H9 (cell line): ENCODE measurements around the gene PTPRR. TPM values are rescaled to one million over a fixed set of nuclear protein-coding genes. Genes with fewer than 3 reads are reported as not detected.

Experiments
- DNase-seq: peaks from one replicate; pipeline ENCODE4 v3.0.0-alpha.2; 2017
- H2AFZ ChIP-seq: one replicate; pipeline ENCODE4 v1.6.1; 2013; ENCODE audit warnings: mild to moderate bottlenecking, low read length, control low read depth, moderate library complexity
- H2AK5ac ChIP-seq: 2 replicates; pipeline ENCODE4 v1.6.1; 2013; ENCODE audit warnings: low read length, control low read depth, mixed read lengths; ENCODE audit not compliant: insufficient read length
- H2BK120ac ChIP-seq: one replicate; pipeline ENCODE4 v1.6.1; 2013; ENCODE audit warnings: low read depth, mild to moderate bottlenecking, low read length, control low read depth, inconsistent platforms; ENCODE audit not compliant: poor library complexity, severe bottlenecking
- H2BK12ac ChIP-seq: 2 replicates; pipeline ENCODE4 v1.6.1; 2013; ENCODE audit warnings: low read length, control low read depth, mixed read lengths, low read depth; ENCODE audit not compliant: insufficient read length
- H2BK15ac ChIP-seq: 2 replicates; pipeline ENCODE4 v1.6.1; 2013; ENCODE audit warnings: low read depth, low read length, control low read depth
- H2BK20ac ChIP-seq: one replicate; pipeline ENCODE4 v1.6.1; 2013; ENCODE audit warnings: low read depth, mild to moderate bottlenecking, low read length, control low read depth, inconsistent platforms; ENCODE audit not compliant: poor library complexity, severe bottlenecking
- H2BK5ac ChIP-seq: 2 replicates; pipeline ENCODE4 v1.6.1; 2013; ENCODE audit warnings: low read length, control low read depth, mixed read lengths; ENCODE audit not compliant: insufficient read length
- H3K14ac ChIP-seq: 2 replicates; pipeline ENCODE4 v1.6.1; 2013; ENCODE audit warnings: low read length, control low read depth; ENCODE audit not compliant: insufficient read depth
- H3K18ac ChIP-seq: 2 replicates; pipeline ENCODE4 v1.6.1; 2013; ENCODE audit warnings: low read depth, mild to moderate bottlenecking, mixed read lengths, low read length, control low read depth; ENCODE audit not compliant: insufficient read length
- H3K23ac ChIP-seq: 2 replicates; pipeline ENCODE4 v1.6.1; 2013; ENCODE audit warnings: low read length, control low read depth, mixed read lengths, low read depth; ENCODE audit not compliant: insufficient read length
- H3K23me2 ChIP-seq: 2 replicates; pipeline ENCODE4 v1.6.1; 2013; ENCODE audit warnings: low read depth, mild to moderate bottlenecking, mixed read lengths, low read length, control low read depth; ENCODE audit not compliant: insufficient read length, poor library complexity, severe bottlenecking
- H3K27ac ChIP-seq: 2 replicates; pipeline ENCODE4 v1.5.1; 2013; ENCODE audit warnings: low read length, control low read depth, mixed read lengths, low read depth; ENCODE audit not compliant: insufficient read length
- H3K27me3 ChIP-seq: 2 replicates; pipeline ENCODE4 v1.6.1; 2013; ENCODE audit warnings: low read length, control low read depth, inconsistent platforms; ENCODE audit not compliant: insufficient read depth
- H3K4ac ChIP-seq: 2 replicates; pipeline ENCODE4 v1.6.1; 2013; ENCODE audit warnings: low read depth, mild to moderate bottlenecking, control low read depth, inconsistent platforms, low read length, moderate library complexity
- H3K4me1 ChIP-seq: 2 replicates; pipeline ENCODE4 v1.6.1; 2013; ENCODE audit warnings: low read length, control low read depth, inconsistent platforms; ENCODE audit not compliant: insufficient read depth
- H3K4me2 ChIP-seq: 2 replicates; pipeline ENCODE4 v1.6.1; 2013; ENCODE audit warnings: low read length, control low read depth, mixed read lengths; ENCODE audit not compliant: insufficient read length, insufficient read depth
- H3K56ac ChIP-seq: 2 replicates; pipeline ENCODE4 v1.6.1; 2013; ENCODE audit warnings: low read depth, mild to moderate bottlenecking, mixed read lengths, low read length, control low read depth; ENCODE audit not compliant: insufficient read length
- H3K79me1 ChIP-seq: 2 replicates; pipeline ENCODE4 v1.6.1; 2013; ENCODE audit warnings: low read depth, mild to moderate bottlenecking, moderate library complexity, low read length, control low read depth, inconsistent platforms; ENCODE audit not compliant: insufficient read depth, poor library complexity, severe bottlenecking
- H3K79me2 ChIP-seq: 2 replicates; pipeline ENCODE4 v1.6.1; 2013; ENCODE audit warnings: low read length, control low read depth, inconsistent platforms; ENCODE audit not compliant: insufficient read depth
- H3K9ac ChIP-seq: 2 replicates; pipeline ENCODE4 v1.6.1; 2013; ENCODE audit warnings: low read length, control low read depth, mixed read lengths; ENCODE audit not compliant: insufficient read length; ENCODE audit errors: extremely low read depth
- H3K9me3 ChIP-seq: one replicate; pipeline ENCODE4 v1.6.1; 2013; ENCODE audit warnings: low read depth, low read length, inconsistent platforms; ENCODE audit not compliant: control insufficient read depth
- H3T11ph ChIP-seq: one replicate; pipeline ENCODE4 v1.6.1; 2013; ENCODE audit warnings: mild to moderate bottlenecking, low read length, control low read depth, inconsistent platforms
- H4K20me1 ChIP-seq: one replicate; pipeline ENCODE4 v1.6.1; 2013; ENCODE audit not compliant: control insufficient read depth, insufficient read length, insufficient read depth
- H4K5ac ChIP-seq: 2 replicates; pipeline ENCODE4 v1.6.1; 2013; ENCODE audit warnings: low read depth, mild to moderate bottlenecking, mixed read lengths, low read length, control low read depth; ENCODE audit not compliant: insufficient read length
- H4K8ac ChIP-seq: replicated peaks from 2 replicates; pipeline ENCODE4 v1.6.1; 2013; ENCODE audit warnings: low read length, control low read depth, mixed read lengths, low read depth; ENCODE audit not compliant: insufficient read length
- H4K91ac ChIP-seq: 2 replicates; pipeline ENCODE4 v1.6.1; 2013; ENCODE audit warnings: low read depth, mild to moderate bottlenecking, moderate library complexity, mixed read lengths, low read length, control low read depth; ENCODE audit not compliant: insufficient read length
- H3K27ac Mint-ChIP-seq, 3 experiments: 2 replicates in 2 of 3; 3 replicates in 1 of 3; pipeline ENCODE4 v1.8.0; 2020 to 2021; ENCODE audit warnings: mixed read lengths in 3 of 3, mild to moderate bottlenecking in 1 of 3, moderate library complexity in 1 of 3
- H3K27me3 Mint-ChIP-seq: 2 replicates; pipeline ENCODE4 v1.8.0; 2021; ENCODE audit warnings: low read depth, mild to moderate bottlenecking, moderate library complexity, mixed read lengths
- H3K36me3 Mint-ChIP-seq, 3 experiments: 2 replicates in 2 of 3; 3 replicates in 1 of 3; pipeline ENCODE4 v1.8.0; 2020 to 2021; ENCODE audit warnings: low read depth in 3 of 3, mixed read lengths in 3 of 3; ENCODE audit not compliant: insufficient read depth in 1 of 3
- H3K4me1 Mint-ChIP-seq, 2 experiments: 2 replicates each; pipeline ENCODE4 v1.8.0; 2020; ENCODE audit warnings: mixed read lengths in 2 of 2
- H3K4me3 Mint-ChIP-seq, 2 experiments: 2 replicates in 1 of 2; 3 replicates in 1 of 2; pipeline ENCODE4 v1.8.0; 2020 to 2021; ENCODE audit warnings: mild to moderate bottlenecking in 2 of 2, mixed read lengths in 2 of 2, moderate library complexity in 1 of 2
- H3K9me3 Mint-ChIP-seq, 2 experiments: 2 replicates in 1 of 2; 3 replicates in 1 of 2; pipeline ENCODE4 v1.8.0; 2020; ENCODE audit warnings: mild to moderate bottlenecking in 2 of 2, mixed read lengths in 2 of 2, moderate library complexity in 1 of 2
- CTCF ChIP-seq: fragments of 200-600 bp; sonication (generic); conservative IDR thresholded peaks from 3 replicates; pipeline ENCODE4 v1.8.0; 2021; ENCODE audit warnings: antibody characterized with exemption, mild to moderate bottlenecking
- WGBS: extraction: QIAGEN DNeasy Blood & Tissue Kit; methylation state at CpG from one replicate; pipeline ENCODE4 v1.1.7; 2013; ENCODE audit warnings: missing lambda C conversion rate, low lambda C conversion rate, mixed read lengths; ENCODE audit not compliant: insufficient read length; ENCODE audit errors: extremely low coverage; 5-methylcytosine and 5-hydroxymethylcytosine counted together
- total RNA-seq: library from RNA; stranded (reverse); gene quantifications from 2 replicates; pipeline ENCODE4 v1.2.1, GENCODE V29; 2021

PTPRR gene
- total RNA-seq, 1 experiment from 2014 or later: 0.22 TPM

- H3K79me2 ChIP-seq: no peaks in the 10 kb centered on the region
- no peak for TF ChIP-seq CTCF
- no peak overlapping the region for H4K8ac ChIP-seq
- no peak overlapping the region for H3K4me2 ChIP-seq
- no peak overlapping the region for H2AK5ac ChIP-seq
- no peak overlapping the region for H3K27ac ChIP-seq
- H3K23ac ChIP-seq: no peak overlapping the region
- no peak overlapping the region for H2BK15ac ChIP-seq
- H3K27ac Mint-ChIP-seq: no peak overlapping the region
- H2BK5ac ChIP-seq: no peak overlapping the region
- H4K5ac ChIP-seq: no peak overlapping the region
- no peaks in the 10 kb centered on the region; the same call in 1 of the 2 replicates for H3K27me3 Mint-ChIP-seq
- no peaks in the 10 kb centered on the region for H3K36me3 Mint-ChIP-seq
- H2BK12ac ChIP-seq: no peak overlapping the region
- DNase-seq: no peak
- no peak overlapping the region for H2BK120ac ChIP-seq
- no peaks in the 10 kb centered on the region for H4K20me1 ChIP-seq
- no peaks in the 10 kb centered on the region for H3K79me1 ChIP-seq
- H3K18ac ChIP-seq: no peak overlapping the region
- H3T11ph ChIP-seq: no peak overlapping the region
- no peak overlapping the region for H3K9ac ChIP-seq
- no peak overlapping the region for H3K56ac ChIP-seq
- H2BK20ac ChIP-seq: no peak overlapping the region
- no peak overlapping the region for H3K4me3 Mint-ChIP-seq
- H2AFZ ChIP-seq: no peak overlapping the region
- H3K9me3 Mint-ChIP-seq: no peaks in the 10 kb centered on the region
- no peaks in the 10 kb centered on the region for H3K4me1 ChIP-seq
- no peaks in the 10 kb centered on the region for H3K27me3 ChIP-seq
- H3K4me1 Mint-ChIP-seq: peaks cover 0 to 3% of the 10 kb centered on the region in 2 experiments; a peak in 2 of 4 replicates
- H3K23me2 ChIP-seq: no peaks in the 10 kb centered on the region
- no CpG with 5 or more reads among the region's 2 CpGs for WGBS
- H3K4ac ChIP-seq: no peak overlapping the region
- H4K91ac ChIP-seq: no peak overlapping the region
- H3K9me3 ChIP-seq: no peaks in the 10 kb centered on the region
- H3K14ac ChIP-seq: no peak overlapping the region
Measured at GRCh38 chr12:70744178-70744577, 176.4 kb downstream of the PTPRR start.
